Stimulated activated CD8-positive, alpha-beta memory T cell treated with anti-CD3 and anti-CD28 coated beads, Interleukin-15, amount 100 ng/mL, for 1 hour (primary cell): ENCODE results near the gene VPS35.

Experiments
- DNase-seq: peaks from one replicate; pipeline ENCODE4 v3.0.0-alpha.2; 2020; ENCODE audit warnings: low read depth

Gene VPS35

DNA sequence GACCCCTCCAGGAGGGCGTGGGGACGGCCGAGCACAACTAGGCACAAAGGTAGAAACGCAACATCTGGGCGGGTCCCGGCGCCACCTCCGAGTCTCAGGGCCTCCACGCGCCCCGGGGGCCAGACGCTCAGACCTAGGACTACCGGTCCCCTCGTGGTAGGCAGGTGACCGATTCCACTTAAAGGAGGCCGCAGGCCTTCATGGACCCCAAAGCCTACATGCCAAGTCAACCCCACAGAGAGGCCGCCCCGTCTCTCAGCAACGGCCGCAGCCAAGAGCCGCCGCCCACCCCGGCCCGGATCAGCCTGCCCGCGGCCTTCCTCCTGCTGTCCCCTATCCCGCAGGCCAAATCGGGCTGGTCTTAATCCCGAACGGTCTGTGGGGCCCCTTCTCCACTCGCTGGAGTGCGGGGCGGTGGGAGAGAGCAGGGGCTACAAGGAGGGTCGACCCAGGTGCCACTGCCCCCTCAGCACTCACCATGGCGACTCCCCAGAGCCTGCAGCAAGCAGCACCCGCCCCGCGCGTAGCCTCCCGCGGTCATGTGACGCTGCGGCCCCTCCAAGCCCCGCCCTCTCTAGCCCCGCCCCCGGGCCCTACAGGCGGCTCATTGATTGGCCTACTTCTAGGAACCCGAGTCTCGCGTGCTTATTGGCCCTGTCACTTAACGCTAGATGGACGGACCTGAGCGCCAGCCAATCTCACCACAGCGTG is at the start of gene VPS35:
VPS35 (minus strand) TSS at position 525 of the 711 bp plus-strand sequence; CDS start at position 480, 45 bp downstream.
- DNase-seq, result peak; percentile 100

DNA sequence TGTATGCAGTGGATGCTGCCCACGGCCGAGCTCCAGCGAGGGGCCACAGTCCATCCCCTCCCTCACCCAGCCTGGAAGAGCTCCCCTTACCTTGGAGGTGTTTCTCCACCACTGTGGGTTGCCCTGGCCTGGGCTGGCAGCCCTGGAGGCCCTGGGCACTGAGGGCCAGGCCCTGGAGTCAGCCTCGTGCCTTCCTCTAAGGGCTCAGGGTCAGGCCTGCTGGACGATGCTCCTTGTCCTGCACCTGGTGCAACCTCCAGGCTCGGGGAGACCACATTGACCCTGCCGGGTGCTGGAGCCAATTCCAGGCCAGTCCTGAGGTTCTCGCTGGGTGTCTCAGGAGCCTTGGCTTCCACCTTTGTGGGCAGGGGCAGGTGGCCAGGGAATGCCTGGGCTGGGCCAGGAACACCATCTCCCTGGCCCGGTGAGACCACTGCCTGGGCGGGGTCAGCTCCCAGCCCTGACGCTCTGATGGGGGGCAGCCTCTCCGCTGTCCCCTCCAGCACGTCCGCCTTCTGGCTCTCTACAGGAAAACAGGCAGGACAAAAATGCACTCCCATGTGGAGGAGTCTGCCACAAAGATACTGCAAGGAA is 48.7 kb upstream of the VPS35 start:
- DNase-seq, result no peak

DNA sequence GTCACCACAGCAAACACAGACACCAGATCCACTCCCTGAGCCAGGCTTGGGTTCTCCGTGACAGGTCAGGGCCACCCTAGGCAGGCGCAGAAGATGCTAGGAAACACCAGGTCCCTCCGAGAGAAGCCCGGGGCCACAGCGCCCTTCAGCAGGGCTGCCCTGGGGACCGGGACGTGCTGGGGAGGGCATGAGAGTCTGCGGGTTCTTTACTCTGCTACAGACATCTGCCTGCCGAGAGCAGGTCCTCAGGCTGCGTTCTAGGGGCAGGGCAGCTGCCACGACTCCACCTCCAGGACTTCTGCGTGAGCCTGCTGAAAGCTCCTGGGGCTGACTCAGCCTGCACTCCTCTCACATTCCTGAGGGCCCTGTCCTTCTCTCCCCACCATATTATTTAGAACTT is 47.7 kb upstream of the VPS35 start:
- no peak for DNase-seq

DNA sequence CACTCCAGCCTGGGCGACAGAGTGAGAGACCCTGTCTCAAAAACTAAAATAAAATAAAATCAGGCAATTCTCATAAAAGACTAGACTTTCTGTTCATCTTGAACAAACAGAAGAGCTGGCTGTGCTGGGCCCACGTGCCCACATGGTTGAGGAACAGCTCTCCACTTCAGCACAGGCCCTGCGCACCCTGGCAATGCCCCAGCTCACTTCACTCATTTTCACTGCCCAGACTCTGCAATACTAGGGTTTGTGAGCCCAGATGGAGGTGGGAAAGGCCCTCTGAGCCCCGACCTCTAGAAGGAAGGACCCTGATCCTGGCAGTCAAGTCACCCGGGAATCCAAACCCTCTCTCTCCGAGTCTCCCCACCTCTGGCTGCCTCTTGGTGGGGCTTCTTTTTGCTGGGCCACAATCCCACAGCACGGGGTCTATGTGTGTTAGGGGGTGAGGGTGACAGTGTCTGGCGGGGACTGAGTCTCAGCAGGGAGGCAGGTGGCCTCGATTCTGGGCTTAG is 44.4 kb upstream of the VPS35 start:
- DNase-seq, result no peak

DNA sequence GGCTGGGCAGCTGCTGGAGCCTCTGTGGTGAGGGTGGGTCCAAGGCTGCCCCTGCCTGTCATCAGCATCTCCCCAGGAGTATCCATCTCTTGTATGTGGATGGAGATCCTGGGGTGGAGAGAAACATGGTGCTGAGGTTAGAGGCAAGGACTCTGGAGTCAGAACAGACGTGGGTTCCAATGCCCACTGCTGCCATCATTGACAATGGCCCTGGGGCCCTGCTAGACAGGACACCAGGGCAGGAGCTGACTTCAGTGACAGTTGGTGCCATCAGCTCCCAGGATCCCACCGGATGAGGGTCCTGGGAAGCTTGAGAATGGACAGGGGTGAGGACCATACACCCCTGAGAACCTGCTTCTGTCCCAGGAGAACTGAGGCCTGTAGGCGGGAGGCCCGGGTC is 43.6 kb upstream of the VPS35 start:
- DNase-seq, result no peak

DNA sequence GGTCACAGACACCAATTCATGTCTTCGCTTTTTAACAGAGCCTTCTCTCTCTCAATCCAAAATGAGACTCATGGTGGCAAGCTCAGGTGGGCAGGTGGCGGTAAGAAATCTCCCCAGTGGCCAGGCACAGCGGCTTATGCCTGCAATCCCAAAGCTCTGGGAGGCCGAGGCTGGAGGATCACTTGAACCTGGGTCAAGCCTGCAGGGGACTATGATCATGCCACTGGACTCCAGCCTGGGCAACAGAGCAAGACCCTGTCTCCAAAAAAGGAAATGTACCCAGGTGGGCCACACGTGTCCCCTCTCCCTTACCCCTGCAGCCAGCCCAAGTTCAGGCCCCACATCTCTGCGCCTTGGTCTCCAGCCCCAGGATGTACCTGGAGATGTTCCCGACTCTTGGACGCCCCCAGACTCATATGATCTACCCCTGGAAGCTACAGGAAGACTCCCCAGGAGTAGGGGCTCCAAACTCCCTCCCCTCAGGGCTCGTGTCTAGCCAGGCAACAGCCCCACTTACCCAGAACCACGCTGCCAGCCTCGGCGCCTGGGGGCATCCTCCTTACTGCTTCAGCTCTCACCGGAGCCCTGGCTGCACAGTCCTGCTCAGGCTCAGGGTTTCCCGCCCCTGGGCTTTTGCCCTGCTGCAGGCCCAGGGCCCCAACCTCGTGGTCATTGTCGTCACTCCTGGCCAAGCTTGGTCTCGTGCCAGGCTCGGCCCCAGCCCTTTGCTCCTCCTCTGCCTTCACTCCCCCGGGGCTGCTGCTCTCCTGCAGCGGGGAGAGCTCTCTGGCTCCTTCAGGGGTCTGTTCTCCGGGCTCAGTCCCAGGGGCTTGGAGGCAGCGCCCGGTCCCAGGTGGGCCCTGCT is 42.9 kb upstream of the VPS35 start:
- DNase-seq, result no peak

DNA sequence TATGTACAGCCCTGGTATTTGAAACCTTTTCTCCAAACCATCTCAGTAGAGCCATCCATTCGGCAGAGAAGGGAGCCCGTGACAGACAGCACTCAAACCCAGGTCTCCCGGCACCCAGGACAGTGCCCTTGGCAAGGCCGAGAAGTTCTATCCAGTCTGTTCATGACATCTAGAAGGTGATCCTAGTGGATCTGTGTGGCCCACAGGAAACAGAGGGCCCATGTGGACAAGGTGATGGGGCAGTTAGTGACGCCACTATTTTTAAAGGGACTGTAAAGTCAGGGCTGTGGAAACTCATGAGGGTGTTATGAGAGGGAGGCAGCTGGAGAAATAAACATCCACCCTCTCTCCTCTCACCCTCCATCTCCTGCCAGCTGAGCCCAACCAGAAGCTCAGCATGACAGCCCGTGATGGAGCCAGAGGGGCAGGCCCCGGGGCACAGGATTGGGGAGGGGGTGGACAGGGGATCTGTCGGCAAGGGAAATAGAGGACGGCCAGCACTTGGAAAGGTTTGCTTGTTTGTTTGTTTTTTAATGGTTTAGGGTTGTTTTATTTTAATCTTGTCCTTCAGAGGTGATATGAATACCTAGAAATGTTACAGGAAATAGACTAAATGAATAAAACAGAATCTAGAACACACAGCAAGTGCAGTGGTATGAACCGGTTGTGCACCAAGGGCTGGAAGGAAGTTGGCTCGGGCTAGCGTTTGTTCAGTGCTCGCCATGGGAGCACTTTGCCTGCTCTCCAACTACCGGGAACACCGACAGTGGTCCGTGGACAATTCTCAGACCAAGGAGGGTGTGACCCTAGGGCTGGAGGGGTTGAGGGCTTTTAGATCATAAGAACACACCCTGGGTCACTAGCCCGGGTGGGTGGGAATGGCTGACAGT is 42.1 kb upstream of the VPS35 start:
- no peak for DNase-seq

DNA sequence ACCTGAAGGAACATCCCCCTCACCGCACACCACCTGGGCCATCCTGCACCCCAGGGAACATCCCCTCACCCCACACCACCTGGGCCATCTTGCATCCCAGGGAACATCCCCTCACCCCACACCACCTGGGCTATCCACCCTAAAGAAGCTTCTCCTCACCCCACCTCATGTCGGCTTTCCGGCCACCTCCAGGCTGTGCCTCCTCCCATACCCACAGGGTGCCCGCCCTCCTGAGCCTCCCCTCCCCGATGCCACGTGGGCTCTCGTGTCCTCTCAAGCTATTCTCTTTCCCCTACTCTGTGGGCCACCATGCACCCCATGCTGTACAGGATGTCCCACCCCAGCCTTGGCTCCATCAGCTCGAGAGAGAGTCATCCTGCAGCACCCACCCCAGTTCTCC is 41.1 kb upstream of the VPS35 start:
- DNase-seq, result no peak

DNA sequence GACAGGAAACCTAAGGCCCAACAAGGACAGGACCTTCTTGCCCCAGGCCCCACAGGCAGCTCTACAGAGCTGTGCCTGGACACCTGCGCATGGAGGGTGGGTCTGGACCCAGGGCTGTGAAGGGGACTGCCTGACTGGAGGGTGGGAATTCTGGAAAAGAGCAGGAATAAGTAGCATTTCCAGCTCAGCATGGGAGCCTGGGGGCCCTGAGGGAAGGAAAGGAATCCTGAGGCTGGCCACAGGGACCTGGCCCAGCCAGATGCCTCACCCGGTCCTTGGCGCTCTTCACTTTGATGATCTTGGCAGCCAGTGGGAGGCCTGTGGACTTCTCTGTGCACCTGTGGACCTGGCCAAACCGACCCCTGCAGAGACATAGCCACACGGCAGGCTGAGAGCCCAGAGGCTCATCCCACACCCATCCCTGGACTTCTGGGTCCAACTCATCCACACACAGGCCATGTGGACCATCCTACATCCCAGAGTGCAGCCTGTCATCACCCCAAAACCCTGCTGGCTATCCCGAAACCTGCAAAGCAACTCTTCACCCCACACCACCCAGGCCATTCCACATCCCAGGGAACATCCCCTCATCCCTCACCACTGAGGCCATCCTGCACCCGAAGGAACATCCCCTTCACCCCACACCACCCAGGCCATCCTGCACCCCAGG is 40.5 kb upstream of the VPS35 start:
- no peak for DNase-seq

DNA sequence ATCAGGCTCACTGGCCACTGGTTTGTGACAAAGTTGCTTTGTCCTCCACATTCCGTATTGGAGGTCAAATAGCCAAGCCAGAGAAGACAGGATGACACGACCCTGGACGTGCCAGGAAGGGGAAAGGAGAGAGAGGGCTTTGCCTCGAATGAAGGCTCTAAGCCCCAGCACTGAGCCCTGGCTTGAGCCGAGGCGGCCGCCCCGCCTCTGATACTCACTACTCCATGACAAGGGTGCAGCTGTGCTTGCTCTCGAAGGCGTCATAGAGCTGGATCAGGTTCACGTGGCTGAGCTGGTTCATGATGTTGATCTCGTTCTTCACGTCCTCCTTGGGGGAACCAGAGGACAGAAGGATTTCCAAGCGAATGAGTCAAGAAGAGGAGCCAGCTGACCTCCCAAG is 39.8 kb upstream of the VPS35 start:
- DNase-seq, result no peak

DNA sequence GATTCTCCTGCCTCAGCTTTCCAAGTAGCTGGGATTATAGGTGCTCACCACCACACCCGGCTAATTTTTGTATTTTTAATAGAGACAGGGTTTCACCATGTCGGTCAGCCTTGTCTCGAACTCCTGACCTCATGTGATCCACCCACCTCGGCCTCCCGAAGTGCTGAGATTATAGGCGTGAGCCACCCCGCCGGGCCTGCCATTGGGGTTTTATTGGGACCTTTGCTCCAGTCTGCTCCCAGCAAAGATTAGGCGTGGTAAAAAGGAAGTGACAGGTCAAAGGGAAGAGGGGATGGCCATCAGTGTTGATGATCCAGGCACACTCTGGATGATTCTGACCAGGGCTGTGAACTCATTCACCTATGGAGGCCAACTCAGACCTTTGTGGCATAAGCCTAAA is 38.7 kb upstream of the VPS35 start:
- no peak for DNase-seq

DNA sequence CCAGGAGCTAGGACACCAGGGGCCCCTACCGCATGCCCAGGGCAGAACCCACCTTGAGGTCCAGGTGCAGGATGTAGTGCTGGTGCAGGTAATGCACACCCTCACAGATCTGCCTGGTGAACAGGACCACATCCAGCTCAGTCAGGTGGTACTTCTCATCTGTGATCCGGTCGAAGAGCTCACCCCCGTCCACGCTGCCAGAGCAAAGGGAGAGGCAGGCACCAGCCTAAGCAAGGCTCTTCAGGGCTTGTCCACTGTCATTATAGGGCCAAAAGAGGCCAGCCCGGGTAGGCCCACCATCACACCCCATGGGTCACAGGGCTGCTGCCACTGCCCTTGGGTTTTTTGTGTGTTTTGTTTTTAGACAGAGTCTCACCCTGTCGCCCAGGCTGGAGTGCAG is 38.2 kb upstream of the VPS35 start:
- DNase-seq, result no peak

DNA sequence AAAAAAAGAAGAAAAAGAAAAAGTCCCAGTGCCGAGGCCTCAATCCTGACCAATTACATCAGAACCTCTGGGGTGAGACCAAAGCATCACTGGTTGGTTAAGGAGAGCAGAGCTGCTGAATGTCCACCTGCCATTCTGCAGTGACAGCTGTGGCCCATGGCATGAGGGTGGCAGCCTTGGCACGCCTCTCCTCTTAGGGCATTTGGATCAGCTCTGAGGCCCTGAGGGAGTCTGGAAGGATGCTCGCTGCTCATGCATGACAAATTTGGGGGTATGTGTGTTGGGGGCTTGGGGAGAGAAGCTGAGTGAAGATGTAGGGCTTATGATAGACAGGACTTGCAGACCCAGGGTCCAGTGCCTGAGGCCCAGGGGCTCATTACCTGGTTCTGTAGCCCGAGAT is 32.9 kb upstream of the VPS35 start:
- DNase-seq, result no peak

DNA sequence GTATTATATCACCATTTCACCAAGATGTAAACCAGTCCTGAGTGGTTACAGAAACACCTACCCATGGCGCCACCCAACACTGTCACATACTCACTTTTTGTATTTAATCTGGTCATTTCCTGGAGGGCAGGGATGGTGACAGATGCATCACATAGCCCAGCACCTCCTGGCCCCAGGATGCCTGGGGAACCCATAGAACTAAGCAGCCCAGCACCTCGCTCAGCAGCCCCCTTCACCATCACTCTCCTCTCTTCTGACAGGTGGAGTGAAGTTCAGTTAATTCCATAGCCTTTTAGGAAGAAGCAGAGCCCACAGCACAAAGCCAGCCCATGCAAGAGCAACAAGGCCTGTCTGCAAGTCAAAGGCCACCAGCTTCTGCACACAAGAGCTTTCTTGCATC is 31.6 kb upstream of the VPS35 start:
- DNase-seq, result no peak

DNA sequence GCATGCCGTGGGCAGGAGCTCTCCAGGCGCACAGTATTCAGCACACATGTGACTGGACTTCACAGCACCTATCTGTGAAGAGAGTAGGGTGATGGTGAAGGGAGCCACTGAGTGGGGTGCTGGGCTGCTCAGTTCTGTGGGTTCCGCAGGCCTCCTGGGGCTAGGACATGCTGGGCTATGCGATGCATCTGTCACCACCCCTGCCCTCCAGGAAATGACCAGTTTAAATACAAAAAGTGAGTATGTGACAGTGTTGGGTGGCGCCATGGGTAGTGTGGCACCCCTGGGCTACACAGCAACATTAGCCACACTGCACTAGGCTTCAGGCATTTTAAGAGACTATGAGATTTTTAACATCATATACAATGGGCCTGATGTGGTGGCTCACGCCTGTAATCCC is 30.6 kb upstream of the VPS35 start:
- DNase-seq, result no peak

DNA sequence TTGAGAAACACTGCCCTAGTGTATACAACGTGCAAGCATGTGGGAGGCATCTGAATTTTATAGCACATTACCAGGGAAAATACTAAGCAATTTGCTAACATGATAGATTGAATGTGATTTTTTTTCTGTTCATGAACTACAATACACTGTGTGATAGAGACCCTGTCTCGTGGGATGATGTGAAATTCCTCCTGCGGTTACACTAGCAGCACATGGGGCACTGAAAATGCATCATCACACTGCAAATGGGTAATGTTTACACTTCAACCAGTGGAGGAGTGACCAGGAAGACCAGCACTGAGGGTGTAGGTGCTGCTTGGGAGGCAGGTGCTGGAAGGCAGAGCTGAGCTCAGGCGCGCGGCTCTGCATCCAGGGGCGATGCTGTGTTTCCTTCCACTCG is 29.2 kb upstream of the VPS35 start:
- DNase-seq, result no peak

DNA sequence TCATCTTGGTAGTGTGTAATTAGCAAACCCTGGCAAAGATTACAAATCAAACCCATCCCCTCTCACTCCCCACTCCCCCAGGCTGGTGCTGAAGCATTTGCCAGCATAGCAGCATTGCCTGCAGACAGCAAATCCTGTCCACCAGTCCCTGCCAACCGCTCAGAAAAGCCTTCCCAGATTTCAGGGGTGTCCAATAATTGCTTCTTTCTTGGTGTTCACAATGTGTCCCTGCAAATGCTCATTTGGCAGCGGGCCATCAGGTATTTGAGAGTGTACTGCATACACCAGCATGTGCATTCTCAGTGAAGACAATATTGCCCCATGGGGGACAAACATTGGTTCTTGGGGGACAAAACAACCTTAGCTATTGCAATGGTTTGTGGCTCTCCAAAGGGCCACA is 28.7 kb upstream of the VPS35 start:
- no peak for DNase-seq

DNA sequence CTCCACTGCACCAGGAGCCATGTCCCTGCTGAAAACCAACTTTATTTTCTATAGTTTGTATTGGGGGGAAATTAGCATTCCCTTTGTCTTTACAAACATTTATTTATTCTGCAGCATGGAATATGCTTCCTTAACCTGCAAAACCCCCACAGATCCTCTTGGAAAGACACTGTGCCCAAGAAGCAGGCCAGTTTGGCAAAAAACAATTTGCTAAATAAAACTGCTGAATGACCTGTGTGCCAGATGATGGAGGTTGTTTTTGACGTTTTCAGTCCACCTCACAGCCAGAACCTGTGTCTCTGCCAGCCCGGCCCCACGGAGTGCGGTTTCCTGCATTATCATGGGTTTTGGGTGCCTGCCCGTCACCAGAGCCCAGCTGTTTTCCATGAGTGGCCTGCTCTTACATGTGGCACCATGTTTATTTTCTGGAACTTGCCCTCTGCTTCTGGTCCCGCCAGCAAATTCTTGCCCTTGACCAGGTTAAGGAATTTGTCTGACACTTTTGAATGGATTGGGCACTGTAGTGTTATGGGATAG is 26.9 kb upstream of the VPS35 start:
- DNase-seq, result no peak

DNA sequence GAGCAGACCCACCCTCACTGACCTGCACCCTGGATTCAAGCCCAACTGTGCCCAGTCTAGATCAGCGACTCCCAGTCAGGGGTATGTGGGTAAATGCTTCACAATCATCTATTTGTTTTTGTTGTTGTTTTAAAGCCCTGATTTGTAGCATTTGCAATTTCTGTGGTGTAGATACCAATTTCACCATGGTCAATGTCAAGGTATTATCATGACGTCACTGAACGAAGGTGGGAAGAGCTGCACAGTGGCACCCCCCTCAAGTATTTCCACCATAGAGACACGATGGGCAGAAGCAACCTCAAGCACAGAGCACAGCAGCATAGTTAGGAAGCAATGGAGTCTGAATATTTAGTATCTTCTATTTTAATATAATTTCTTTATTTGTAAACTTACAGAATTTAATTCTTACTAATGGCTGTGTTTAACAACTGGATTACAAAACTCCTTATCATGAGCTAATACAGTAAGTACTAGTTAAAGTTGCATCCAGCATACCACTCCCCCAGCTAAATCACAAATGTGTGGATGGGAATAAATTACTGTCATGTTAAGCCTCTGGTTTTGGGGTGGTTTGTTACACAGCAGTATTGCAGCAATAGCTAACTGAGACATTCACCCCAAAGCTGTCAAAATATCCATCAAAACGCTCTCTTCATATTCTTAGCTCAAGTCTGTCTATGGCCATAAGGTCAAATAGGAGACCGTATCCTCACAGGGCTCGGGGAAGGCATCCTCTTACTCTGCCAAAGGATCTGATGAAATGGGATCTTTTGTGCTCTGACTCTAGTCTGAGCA is 26.0 kb upstream of the VPS35 start:
- no peak for DNase-seq

DNA sequence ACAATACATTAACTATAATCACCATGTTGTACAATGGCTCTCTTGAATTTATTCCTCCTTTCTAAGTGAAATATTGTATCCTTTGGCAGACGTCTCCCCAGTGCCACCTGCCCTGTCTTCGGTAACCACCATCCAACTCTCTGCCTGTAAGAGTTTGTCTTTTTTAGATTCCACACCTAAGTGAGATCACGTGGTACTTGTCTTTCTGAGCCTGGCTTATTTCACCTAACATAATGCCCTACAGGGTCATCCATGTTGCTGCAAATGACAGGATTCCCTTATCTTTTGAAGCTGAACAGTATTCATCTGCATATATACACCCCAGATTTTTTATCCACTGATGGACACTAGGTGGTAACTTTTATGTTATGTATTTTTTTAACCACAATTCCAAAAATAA is 24.7 kb upstream of the VPS35 start:
- no peak for DNase-seq
